Neutrophil (primary cell): Measurements from ENCODE around the gene MECR.

ENCODE experiments used
- H3K27ac ChIP-seq: fragments of 200-600 bp; sonication (generic); 2 replicates; pipeline ENCODE4 v1.5.1; 2016; ENCODE audit warnings: mild to moderate bottlenecking, moderate library complexity
- H3K27me3 ChIP-seq: fragments of 200-600 bp; sonication (generic); 2 replicates; pipeline ENCODE4 v1.6.0; 2016; ENCODE audit warnings: mild to moderate bottlenecking
- H3K36me3 ChIP-seq: fragments of 200-600 bp; sonication (generic); 2 replicates; pipeline ENCODE4 v1.5.1; 2017
- H3K4me1 ChIP-seq, 2 experiments: fragments of 200-600 bp in 1 of 2; sonication (generic) in 1 of 2; 1 replicate in 1 of 2; 2 replicates in 1 of 2; pipeline versions ENCODE4 v1.5.1 to v1.6.1; 2013 to 2016; ENCODE audit warnings: low read depth in 1 of 2, low read length in 1 of 2, mild to moderate bottlenecking in 1 of 2, moderate library complexity in 1 of 2; ENCODE audit not compliant: control insufficient read depth in 1 of 2, insufficient read depth in 1 of 2
- H3K4me3 ChIP-seq, 2 experiments: fragments of 200-600 bp in 1 of 2; sonication (generic) in 1 of 2; 1 replicate in 1 of 2; 2 replicates in 1 of 2; pipeline ENCODE4 v1.5.1; 2013 to 2016; ENCODE audit warnings: low read depth in 1 of 2, low read length in 1 of 2, mild to moderate bottlenecking in 1 of 2, moderate library complexity in 1 of 2
- H3K9me3 ChIP-seq: fragments of 200-600 bp; sonication (generic); 2 replicates; pipeline ENCODE4 v1.5.1; 2016
- CTCF ChIP-seq: fragments of 200-600 bp; sonication (generic); IDR thresholded peaks from 2 replicates; pipeline ENCODE4 v1.5.1; 2016; ENCODE audit warnings: antibody characterized with exemption

Gene MECR

GRCh38 chr1:29197993-29198392 is 32.7 kb downstream of the MECR start:
- Histone ChIP-seq H3K4me1 (peaks cover 9 to 13% of the 10 kb centered on the region in 2 experiments), H3K27me3 (no peaks in the 10 kb centered on the region), H3K9me3 (no peaks in the 10 kb centered on the region), H3K36me3 (no peaks in the 10 kb centered on the region), H3K27ac (no peak overlapping the region), H3K4me3 (no peak overlapping the region)
- no peak for TF ChIP-seq CTCF

GRCh38 chr1:29197590-29197924 is 33.2 kb downstream of the MECR start:
- Histone ChIP-seq H3K9me3 (no peaks in the 10 kb centered on the region), H3K36me3 (no peaks in the 10 kb centered on the region), H3K27ac (no peak overlapping the region), H3K27me3 (no peaks in the 10 kb centered on the region), H3K4me3 (no peak overlapping the region), H3K4me1 (peaks cover 7 to 9% of the 10 kb centered on the region in 2 experiments)
- no peak for TF ChIP-seq CTCF

GRCh38 chr1:29196863-29197589 is 33.7 kb downstream of the MECR start:
- Histone ChIP-seq H3K36me3 (no peaks in the 10 kb centered on the region), H3K4me3 (no peak overlapping the region), H3K9me3 (no peaks in the 10 kb centered on the region), H3K27me3 (no peaks in the 10 kb centered on the region), H3K4me1 (peaks cover 1 to 4% of the 10 kb centered on the region in 2 experiments), H3K27ac (no peak overlapping the region)
- no peak for TF ChIP-seq CTCF

- TF ChIP-seq CTCF = no peak
- H3K36me3 ChIP-seq = no peaks in the 10 kb centered on the region
- no peak overlapping the region for H3K27ac ChIP-seq
These were observed 34.8 kb downstream of the MECR start for GRCh38 chr1:29195881-29196291.

GRCh38 chr1:29193879-29194455 is 36.8 kb downstream of the MECR start:
- TF ChIP-seq CTCF = no peak
- H3K27me3 ChIP-seq = no peaks in the 10 kb centered on the region

More at GRCh38 chr1:29195881-29196291, 34.8 kb downstream of the MECR start:
- no peak overlapping the region for H3K4me3 ChIP-seq
- H3K9me3 ChIP-seq = no peaks in the 10 kb centered on the region
- no peaks in the 10 kb centered on the region for H3K27me3 ChIP-seq
- no peaks in the 10 kb centered on the region for H3K4me1 ChIP-seq

More at GRCh38 chr1:29193879-29194455, 36.8 kb downstream of the MECR start:
- Histone ChIP-seq H3K4me1 (no peaks in the 10 kb centered on the region), H3K27ac (no peak overlapping the region), H3K4me3 (no peak overlapping the region), H3K9me3 (no peaks in the 10 kb centered on the region), H3K36me3 (no peaks in the 10 kb centered on the region)
